HG03378 (cell line): ENCODE data around the gene ACE.

Experiments
- ATAC-seq: cut with Tn5 transposase; IDR thresholded peaks from one replicate; pipeline ENCODE4 v1.9.1; 2021; ENCODE audit warnings: mild to moderate bottlenecking, moderate library complexity; ENCODE audit not compliant: unreplicated experiment

Gene ACE

DNA sequence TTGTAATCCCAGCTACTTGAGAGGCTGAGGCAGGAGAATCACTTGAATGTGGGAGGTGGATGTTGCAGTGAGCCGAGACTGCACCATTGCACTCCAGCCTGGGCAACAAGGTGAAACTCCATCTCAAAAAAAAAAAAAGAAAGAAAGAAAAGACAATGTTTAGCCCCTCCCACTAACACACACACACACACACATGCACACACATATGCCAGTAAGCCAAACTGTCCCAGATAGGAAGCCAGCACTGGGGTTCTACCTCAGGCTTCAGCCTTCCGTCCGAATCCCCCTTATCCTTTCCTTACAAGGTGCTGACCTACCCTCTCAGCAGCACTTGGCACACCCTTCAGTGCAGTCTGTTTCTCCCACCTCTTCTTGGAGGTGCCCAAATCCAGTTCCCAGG is 37.6 kb downstream of the ACE start:
- ATAC-seq, result no peak

GRCh38 chr17:63514974-63515373 is 38.1 kb downstream of the ACE start:
- no peak for ATAC-seq

GRCh38 chr17:63515426-63515825 is 38.6 kb downstream of the ACE start:
- no peak for ATAC-seq

DNA sequence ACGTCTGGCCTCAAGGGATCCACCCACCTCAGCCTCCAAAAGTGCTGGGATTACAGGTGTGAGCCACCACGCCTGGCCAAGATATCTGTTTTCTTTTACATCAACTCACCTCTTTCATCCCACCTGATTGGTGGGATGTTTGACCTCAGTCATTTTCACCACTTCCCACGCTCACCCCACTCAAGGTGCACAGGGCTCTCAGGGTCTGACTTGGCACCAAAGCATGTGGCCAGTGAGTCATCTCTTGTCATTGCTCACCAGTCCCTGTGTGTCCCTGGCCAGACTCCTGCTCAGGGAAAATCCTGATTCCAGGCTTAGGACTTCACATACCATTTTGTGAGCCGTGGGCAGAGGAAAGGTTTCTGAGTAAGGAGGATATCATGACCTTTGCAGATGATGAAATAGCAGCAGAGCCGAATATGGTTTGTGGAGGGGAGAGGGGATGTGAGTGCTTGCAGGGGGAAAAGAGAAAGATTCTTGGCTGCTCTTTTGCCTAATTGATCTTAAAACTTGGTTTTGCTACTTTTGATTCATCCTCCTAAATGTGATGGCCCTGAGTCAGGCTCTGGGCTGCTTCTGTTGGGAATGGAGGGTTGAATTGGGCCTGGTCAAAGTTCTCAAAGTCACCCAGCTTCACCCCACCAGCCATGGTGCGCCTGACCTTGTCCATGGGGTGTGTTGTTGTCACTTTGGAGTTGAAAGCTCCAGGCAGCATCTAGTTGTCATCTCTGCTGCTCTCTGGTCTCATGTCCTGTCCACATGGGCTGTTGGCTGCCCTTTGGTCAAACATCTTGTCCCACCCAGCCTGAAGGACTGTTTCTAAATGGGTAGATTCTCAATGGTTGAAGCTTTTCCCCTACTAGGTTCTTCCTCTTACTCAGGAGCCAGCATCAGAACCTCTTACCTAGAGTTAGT is 40.3 kb downstream of the ACE start:
- ATAC-seq, result no peak

DNA sequence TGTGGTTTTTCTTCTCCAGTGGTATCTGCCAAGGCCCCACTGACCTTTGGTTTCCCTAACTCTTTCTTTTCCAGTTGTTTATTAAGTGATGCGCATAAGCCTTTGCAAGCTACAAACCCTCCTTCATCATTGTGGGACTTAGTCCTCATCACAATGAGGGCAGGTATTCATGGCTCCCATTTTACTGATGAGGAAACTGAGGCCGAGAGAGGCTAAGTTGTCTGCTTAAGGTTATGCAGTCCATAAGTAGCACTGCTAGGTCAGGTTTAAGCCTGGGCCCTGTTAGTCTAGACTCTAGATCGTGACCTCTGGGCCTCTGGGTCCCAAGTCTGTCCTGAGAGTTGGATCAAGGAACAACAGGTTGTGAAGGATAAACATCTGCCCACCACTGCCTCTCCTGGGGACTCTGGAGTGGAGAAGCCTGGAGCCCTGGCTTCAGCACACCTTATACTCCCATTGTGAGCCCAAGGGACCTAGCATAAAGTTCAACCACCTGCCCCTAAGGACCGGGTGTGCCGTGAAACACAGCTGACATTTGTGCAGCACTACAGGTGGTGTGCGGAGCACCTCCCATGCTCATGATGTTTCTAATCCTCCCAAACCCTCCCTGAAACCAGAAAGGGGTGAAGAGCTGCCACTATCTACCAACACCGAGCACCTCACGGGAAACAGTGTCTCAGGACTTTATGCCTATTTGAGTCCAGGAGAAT is 41.1 kb downstream of the ACE start:
- no peak for ATAC-seq

- ATAC-seq, result no peak
Measured at GRCh38 chr17:63519116-63519881, 42.4 kb downstream of the ACE start.

- ATAC-seq, result no peak
Measured at GRCh38 chr17:63519972-63520882, 43.4 kb downstream of the ACE start.

GRCh38 chr17:63523253-63523855 is 46.5 kb downstream of the ACE start, which contains the start of gene KCNH6:
Gene KCNH6 (plus strand): TSS chr17:63523358. CDS start chr17:63523414, 56 bp downstream.
- no peak for ATAC-seq

GRCh38 chr17:63524051-63524450 is 47.2 kb downstream of the ACE start:
- no peak for ATAC-seq

DNA sequence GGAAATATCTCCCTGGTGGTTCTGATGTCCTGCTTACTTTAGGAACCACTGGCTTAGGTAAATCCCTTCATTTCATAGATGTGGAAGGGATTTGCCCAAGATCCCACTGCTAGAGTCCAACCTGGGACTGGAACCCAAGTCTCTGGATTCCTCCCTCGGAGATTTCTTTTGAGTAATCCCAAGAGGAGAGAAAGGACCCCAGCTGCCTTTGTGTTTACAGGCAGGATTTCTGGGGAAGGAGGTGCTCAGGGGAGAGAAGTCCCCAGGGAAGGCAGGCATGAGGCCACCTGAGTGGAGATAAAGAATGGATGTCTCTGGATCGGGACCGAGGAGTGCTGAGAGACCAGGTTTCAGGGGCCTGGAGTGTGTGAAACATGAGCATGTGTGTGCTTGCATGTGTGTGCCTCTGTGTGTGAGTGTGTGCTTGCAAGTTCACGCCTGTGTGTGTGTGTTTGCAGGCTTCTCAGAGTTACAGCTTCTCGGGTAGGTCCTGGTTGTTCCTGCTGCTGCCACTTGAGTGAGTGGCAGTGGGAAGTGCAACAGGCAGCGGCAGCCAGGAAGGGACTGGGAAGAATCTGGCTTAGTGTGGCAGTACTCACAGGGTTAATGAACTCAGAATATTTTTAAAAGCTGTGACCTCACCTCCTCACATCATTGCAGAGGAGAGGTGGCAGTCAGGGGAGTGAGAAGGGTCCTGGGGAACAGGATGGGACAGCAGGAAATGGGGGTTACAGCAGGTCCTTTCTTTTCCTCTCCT is 48.5 kb downstream of the ACE start:
- ATAC-seq, result no peak

GRCh38 chr17:63526861-63527260 is 50.0 kb downstream of the ACE start:
- ATAC-seq, result no peak

GRCh38 chr17:63528183-63528582 is 51.3 kb downstream of the ACE start:
- no peak for ATAC-seq

GRCh38 chr17:63529711-63530556 is 53.1 kb downstream of the ACE start:
- ATAC-seq, result no peak

GRCh38 chr17:63530557-63531021 is 53.7 kb downstream of the ACE start:
- ATAC-seq, result no peak

- ATAC-seq, result no peak
Measured at GRCh38 chr17:63531022-63531965, 54.4 kb downstream of the ACE start.

DNA sequence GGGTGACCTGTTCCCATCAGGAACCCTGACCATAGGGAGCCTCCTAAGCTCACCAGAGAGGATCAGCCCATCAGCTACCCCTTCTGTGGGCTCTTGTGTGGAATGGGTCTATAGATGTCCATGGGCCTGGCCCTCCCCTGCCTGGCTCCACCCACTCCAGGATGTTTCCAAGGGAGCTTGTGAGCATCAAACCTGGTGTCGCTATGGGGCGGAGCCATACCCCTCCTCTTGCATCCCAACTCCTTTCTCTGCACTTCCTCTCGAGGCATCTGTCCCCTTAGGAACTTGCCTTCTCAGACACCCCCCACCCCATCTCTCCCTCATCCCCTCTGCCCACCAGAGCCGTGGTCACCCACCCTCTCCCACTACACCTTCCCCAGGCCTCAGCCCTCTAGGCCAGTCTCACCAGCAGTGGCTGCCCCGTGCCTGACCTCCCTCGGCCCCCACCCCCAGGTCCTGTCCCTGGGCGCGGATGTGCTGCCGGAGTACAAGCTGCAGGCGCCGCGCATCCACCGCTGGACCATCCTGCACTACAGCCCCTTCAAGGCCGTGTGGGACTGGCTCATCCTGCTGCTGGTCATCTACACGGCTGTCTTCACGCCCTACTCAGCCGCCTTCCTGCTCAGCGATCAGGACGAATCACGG is 56.7 kb downstream of the ACE start:
- no peak for ATAC-seq
